ENCODE measurements around the gene HIC1. TPM values are rescaled to one million over a fixed set of nuclear protein-coding genes. Genes with fewer than 3 reads are reported as not detected.
A peak's percentile ranks its signal among the peaks of the same experiment; 100 is the strongest.
"Not testable (repeated sequence)": the region's sequence is repeated elsewhere in the genome, so short reads cannot be mapped to it uniquely, and the experiment has no call there.

Gene HIC1, protein sequence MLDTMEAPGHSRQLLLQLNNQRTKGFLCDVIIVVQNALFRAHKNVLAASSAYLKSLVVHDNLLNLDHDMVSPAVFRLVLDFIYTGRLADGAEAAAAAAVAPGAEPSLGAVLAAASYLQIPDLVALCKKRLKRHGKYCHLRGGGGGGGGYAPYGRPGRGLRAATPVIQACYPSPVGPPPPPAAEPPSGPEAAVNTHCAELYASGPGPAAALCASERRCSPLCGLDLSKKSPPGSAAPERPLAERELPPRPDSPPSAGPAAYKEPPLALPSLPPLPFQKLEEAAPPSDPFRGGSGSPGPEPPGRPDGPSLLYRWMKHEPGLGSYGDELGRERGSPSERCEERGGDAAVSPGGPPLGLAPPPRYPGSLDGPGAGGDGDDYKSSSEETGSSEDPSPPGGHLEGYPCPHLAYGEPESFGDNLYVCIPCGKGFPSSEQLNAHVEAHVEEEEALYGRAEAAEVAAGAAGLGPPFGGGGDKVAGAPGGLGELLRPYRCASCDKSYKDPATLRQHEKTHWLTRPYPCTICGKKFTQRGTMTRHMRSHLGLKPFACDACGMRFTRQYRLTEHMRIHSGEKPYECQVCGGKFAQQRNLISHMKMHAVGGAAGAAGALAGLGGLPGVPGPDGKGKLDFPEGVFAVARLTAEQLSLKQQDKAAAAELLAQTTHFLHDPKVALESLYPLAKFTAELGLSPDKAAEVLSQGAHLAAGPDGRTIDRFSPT
- total RNA-seq (1 to 10 TPM; 1.5 to 1.6 TPM), polyA plus RNA-seq (under 1 TPM in 2 of 3 donors, not detected in 1; 0.08 to 0.10 TPM), total RNA-seq (3.9 to 129 (median 12.9) reads per million in 6 experiments)

- Mint-ChIP-seq H3K9me3 (no peaks in the 10 kb centered on the region), H3K27me3 (peaks cover 0 to 18% (median 9%) of the 10 kb centered on the region in 5 donors), H3K4me1 (peaks cover 18 to 34% (median 28%) of the 10 kb centered on the region in 4 donors), H3K4me3 (peak within 1 kb of the TSS; percentile 72 to 86 (median 79)), H3K27ac (peak within 1 kb of the TSS in 9 of 10 donors; percentile 19 to 92 (median 81)), H3K36me3 (peaks cover 0 to 4% (median 0%) of the 10 kb centered on the region in 3 donors)
- peak; percentile 56 to 60 for ATAC-seq
- DNase-seq: peak; percentile 54 to 85 (median 78)
- POLR2A ChIA-PET: interaction anchor here (0.6 to 2.7 kb wide), 10 partner anchors 36 to 299 kb away, joined by 3 to 16 read pairs (median 4); no protein-coding TSS in a partner anchor
Observed at GRCh38 chr17:2054512-2055291, at the start of gene HIC1. Gene HIC1 (plus strand): TSS chr17:2055103. CDS start chr17:2056691, 1,588 bp downstream.

DNA sequence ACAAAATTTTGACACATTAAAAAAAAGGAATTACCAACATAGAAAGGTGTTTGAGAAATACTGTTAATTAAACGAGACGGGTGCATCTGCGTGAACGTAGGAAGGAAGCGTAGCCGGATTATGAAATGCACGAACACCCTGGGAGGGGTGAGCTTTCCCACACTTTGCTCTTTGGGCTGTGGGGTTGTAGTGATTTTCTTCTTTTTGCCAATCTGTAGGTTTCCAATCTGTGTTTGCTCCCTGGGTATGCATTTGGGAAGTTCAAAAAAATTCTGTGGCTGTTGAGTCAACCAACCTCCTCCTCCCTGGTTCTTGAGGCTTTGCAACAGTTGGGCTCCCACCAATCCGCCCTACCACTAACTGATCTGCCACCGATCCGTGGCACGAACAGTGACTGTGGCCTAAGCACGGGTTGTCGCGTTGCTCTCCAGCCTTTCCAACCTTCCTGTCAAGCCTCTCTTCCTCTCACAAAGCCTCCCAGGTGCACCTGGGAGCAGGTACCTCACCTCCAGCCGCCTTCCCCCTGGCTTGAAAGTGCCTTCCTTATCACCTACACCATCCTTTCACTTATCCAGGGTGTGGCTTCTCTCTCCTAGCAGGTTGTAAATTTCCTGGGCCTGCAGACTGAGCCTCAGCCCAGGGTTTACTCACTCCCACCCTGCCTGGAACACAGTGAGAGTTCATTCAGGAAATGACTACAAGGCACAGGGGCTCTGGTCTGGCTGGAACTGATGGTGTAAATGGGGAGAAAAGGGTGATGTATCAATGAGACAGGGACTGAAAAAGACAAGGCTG is 46.4 kb upstream of the HIC1 start:
- peak overlapping the region in 1 of 10 donors; percentile 27 for H3K27ac Mint-ChIP-seq
- peaks cover 0 to 2% (median 0%) of the 10 kb centered on the region in 3 donors for H3K36me3 Mint-ChIP-seq
- peaks cover 0 to 4% (median 0%) of the 10 kb centered on the region in 5 donors for H3K27me3 Mint-ChIP-seq
- H3K9me3 Mint-ChIP-seq: no peaks in the 10 kb centered on the region
- POLR2A ChIA-PET: no interaction called here
- DNase-seq: no peak
- peaks cover 0 to 4% (median 2%) of the 10 kb centered on the region in 4 donors for H3K4me1 Mint-ChIP-seq
- no peak for ATAC-seq
- no peak overlapping the region for H3K4me3 Mint-ChIP-seq

DNA sequence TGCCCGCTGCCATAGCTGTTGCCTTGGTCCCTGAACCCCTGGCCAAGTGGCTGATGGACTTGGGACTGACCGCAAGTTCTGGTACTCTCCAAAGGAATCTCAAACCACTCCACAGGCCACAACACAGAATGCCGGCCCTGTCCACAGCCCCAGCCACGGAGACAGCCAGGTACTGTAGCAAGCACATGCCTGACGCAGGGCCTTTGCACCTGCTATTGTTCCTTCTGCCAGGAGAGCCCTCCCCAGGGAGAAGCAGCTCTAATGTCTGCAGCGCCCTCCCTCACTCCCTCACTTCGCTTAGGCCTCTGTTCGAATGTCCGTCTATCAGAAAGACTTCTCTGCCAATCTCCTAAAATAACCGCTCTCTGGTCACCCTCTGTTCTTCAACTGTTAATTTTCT is 45.2 kb upstream of the HIC1 start:
- DNase-seq (no peak), ATAC-seq (no peak)
- Mint-ChIP-seq H3K36me3 (peaks cover 0 to 2% (median 0%) of the 10 kb centered on the region in 3 donors), H3K4me1 (peaks cover 0 to 4% (median 2%) of the 10 kb centered on the region in 4 donors), H3K27me3 (peaks cover 0 to 13% (median 3%) of the 10 kb centered on the region in 5 donors), H3K4me3 (no peak overlapping the region), H3K9me3 (no peaks in the 10 kb centered on the region), H3K27ac (no peak overlapping the region)
- POLR2A ChIA-PET: no interaction called here

- DNase-seq: no peak
- H3K36me3 Mint-ChIP-seq: peaks cover 0 to 2% (median 0%) of the 10 kb centered on the region in 3 donors
- ATAC-seq: no peak
- peak overlapping the region in 2 of 10 donors; percentile 12 to 59 for H3K27ac Mint-ChIP-seq
- POLR2A ChIA-PET: interaction anchor here (0.6 kb wide), 1 partner anchor 313 kb away, joined by 3 read pairs; no protein-coding TSS in a partner anchor
- peaks cover 0 to 4% (median 2%) of the 10 kb centered on the region in 4 donors for H3K4me1 Mint-ChIP-seq
- H3K9me3 Mint-ChIP-seq: no peaks in the 10 kb centered on the region
- H3K4me3 Mint-ChIP-seq: no peak overlapping the region
- peaks cover 0 to 18% (median 4%) of the 10 kb centered on the region in 5 donors for H3K27me3 Mint-ChIP-seq
Observed at GRCh38 chr17:2011411-2012371, 43.2 kb upstream of the HIC1 start.

DNA sequence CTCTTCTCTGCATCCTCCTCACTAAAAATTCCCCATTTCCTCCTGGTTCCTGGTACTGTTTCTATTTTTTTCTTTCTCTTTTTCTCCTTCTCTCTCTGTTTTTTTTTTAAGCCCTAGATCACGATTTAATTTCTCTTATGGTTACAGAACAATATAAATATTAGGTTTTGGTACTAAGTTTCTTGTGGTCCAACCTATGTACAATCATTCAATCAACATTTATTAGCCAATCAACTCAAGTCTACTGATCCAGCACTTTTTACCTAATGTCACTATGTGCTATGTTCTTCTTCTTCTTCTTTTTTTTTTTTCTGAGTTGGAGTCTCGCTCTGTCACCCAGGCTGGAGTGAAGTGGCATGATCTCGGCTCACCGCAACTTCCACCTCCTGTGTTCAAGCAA is 42.4 kb upstream of the HIC1 start:
- Mint-ChIP-seq H3K4me3 (no peak overlapping the region), H3K4me1 (peaks cover 0 to 4% (median 2%) of the 10 kb centered on the region in 4 donors), H3K9me3 (no peaks in the 10 kb centered on the region), H3K27me3 (peaks cover 0 to 19% (median 4%) of the 10 kb centered on the region in 5 donors), H3K27ac (no peak overlapping the region), H3K36me3 (peaks cover 0 to 2% (median 0%) of the 10 kb centered on the region in 3 donors)
- DNase-seq: no peak
- no peak for ATAC-seq
- POLR2A ChIA-PET: no interaction called here

DNA sequence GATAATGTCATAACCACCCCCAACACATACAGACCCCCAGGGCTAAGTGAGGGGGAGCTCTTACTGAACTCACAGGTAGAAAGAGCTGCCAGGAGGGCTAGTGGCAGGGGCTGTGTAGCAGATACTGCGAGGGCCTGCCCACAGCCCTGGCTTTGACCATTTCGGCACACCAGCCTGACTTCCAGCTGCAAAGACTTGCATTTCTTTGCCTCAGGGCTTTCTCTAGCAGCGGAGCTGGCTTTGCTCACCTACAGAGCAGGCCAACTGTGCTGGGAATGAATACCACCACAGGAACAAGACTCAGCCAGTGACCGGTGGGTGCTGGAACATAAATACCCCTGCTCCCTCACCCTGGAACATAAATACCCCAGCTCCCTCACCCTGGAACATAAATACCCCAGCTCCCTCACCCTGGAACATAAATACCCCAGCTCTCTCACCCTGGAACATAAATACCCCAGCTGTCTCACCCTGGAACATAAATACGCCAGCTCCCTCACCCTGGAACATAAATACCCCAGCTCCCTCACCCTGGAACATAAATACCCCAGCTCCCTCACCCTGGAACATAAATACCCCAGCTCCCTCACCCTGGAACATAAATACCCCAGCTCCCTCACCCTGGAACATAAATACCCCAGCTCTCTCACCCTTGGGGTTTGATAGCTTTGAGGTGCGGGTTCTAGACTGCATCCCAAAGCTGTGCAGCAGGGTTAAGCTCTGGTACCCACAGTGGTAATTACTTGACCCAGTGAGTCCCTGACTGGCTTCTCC is 41.5 kb upstream of the HIC1 start:
- H3K27me3 Mint-ChIP-seq: peaks cover 0 to 27% (median 6%) of the 10 kb centered on the region in 5 donors
- H3K4me1 Mint-ChIP-seq, ATAC-seq, H3K9me3 Mint-ChIP-seq, DNase-seq, H3K4me3 Mint-ChIP-seq, H3K36me3 Mint-ChIP-seq, POLR2A ChIA-PET, H3K27ac Mint-ChIP-seq: not testable (repeated sequence)

GRCh38 chr17:2013994-2014317 is 40.9 kb upstream of the HIC1 start:
- POLR2A ChIA-PET: no interaction called here
- Mint-ChIP-seq H3K9me3 (no peaks in the 10 kb centered on the region), H3K27ac (no peak overlapping the region), H3K4me3 (no peak overlapping the region), H3K4me1 (peaks cover 0 to 4% (median under 1%) of the 10 kb centered on the region in 4 donors), H3K36me3 (peaks cover 0 to 2% (median 0%) of the 10 kb centered on the region in 3 donors), H3K27me3 (peaks cover 0 to 30% (median 3%) of the 10 kb centered on the region in 5 donors)
- DNase-seq: no peak
- no peak for ATAC-seq

GRCh38 chr17:2015314-2015713 is 39.6 kb upstream of the HIC1 start:
- H3K4me3 Mint-ChIP-seq: no peak overlapping the region
- no peak for ATAC-seq
- peaks cover 0 to 35% (median 7%) of the 10 kb centered on the region in 5 donors for H3K27me3 Mint-ChIP-seq
- peaks cover 0 to 4% (median 2%) of the 10 kb centered on the region in 4 donors for H3K4me1 Mint-ChIP-seq
- no peak for DNase-seq
- POLR2A ChIA-PET: interaction anchor here (1.0 kb wide), 1 partner anchor 10 kb away, joined by 4 read pairs; the partner anchor contains the start of gene RTN4RL1
- H3K36me3 Mint-ChIP-seq: peaks cover 0 to 2% (median 0%) of the 10 kb centered on the region in 3 donors
- no peak overlapping the region for H3K27ac Mint-ChIP-seq
- H3K9me3 Mint-ChIP-seq: no peaks in the 10 kb centered on the region

DNA sequence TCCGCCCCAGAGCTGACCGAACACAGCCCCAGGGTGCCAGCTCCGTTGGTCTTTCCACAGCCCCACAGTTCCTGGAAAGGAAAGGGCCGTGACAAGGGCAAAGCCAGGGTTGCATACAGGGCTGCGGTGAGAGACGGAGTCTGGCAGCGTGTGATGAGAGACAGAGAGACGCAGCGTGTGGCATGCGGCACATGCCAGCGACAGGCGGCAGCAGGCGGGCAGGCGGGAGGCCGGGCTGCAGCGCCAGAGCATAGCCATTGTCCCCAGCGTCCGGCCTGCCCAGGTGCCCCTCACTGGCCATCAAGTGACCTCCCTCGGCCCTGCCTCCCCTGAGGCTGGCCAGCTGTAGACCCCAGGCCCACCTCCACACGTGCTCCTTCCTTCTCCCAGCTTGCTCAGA is 38.4 kb upstream of the HIC1 start:
- Mint-ChIP-seq H3K9me3 (no peaks in the 10 kb centered on the region), H3K27me3 (peaks cover 0 to 31% (median 11%) of the 10 kb centered on the region in 5 donors), H3K4me1 (peaks cover 4 to 10% (median 7%) of the 10 kb centered on the region in 4 donors), H3K36me3 (peaks cover 0 to 2% (median 0%) of the 10 kb centered on the region in 3 donors), H3K4me3 (no peak overlapping the region), H3K27ac (no peak overlapping the region)
- POLR2A ChIA-PET: no interaction called here
- no peak for DNase-seq
- ATAC-seq: no peak

GRCh38 chr17:2017274-2017941 is 37.5 kb upstream of the HIC1 start:
- peaks cover 0 to 30% (median 12%) of the 10 kb centered on the region in 5 donors for H3K27me3 Mint-ChIP-seq
- H3K27ac Mint-ChIP-seq: peak overlapping the region in 2 of 10 donors; percentile 17 to 55
- DNase-seq (no peak), ATAC-seq (no peak)
- H3K4me1 Mint-ChIP-seq: peaks cover 6 to 9% (median 8%) of the 10 kb centered on the region in 4 donors
- H3K36me3 Mint-ChIP-seq: peaks cover 0 to 1% (median 0%) of the 10 kb centered on the region in 3 donors
- POLR2A ChIA-PET: no interaction called here
- no peaks in the 10 kb centered on the region for H3K9me3 Mint-ChIP-seq
- no peak overlapping the region for H3K4me3 Mint-ChIP-seq
